ENCODE results near the gene HBG1. TPM values are rescaled to one million over a fixed set of nuclear protein-coding genes. Genes with fewer than 3 reads are reported as not detected.

Gene HBG1
- total and polyA plus RNA-seq, 8 donors = 3.5 to 2,797 (median 512) TPM; not detected in 2

DNA sequence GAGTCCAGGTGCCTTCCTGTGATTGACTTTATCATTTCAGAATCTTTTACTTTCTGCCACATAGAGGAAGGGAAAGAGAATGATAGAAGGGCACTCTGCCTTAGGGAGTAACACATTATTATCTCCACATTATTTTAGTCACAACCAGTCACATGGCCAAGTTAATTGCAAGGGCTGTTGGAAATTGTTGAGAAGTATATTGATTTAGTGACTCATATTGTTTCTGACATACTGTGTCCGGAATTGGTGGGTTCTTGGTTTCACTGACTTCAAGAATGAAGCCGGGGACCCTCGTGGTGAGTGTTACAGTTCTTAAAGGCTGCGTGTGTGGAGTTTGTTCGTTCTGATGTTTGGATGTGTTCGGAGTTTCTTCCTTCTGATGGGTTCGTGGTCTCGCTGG is 43.4 kb upstream of the HBG1 start:
- no peaks in the 10 kb centered on the region for H3K9me3 ChIP-seq
- intact Hi-C loops (cut with DNase I) = no loop called here
- H3K4me1 ChIP-seq = no peaks in the 10 kb centered on the region
- DNase-seq = no peak
- TF ChIP-seq CTCF (IDR thresholded peaks at IDR 0.05) = no peak
- no peaks in the 10 kb centered on the region for H3K36me3 ChIP-seq
- no peaks in the 10 kb centered on the region for H3K27me3 ChIP-seq
- H3K4me3 ChIP-seq = no peak overlapping the region
- no peak overlapping the region for H3K27ac ChIP-seq
- ATAC-seq = no peak

DNA sequence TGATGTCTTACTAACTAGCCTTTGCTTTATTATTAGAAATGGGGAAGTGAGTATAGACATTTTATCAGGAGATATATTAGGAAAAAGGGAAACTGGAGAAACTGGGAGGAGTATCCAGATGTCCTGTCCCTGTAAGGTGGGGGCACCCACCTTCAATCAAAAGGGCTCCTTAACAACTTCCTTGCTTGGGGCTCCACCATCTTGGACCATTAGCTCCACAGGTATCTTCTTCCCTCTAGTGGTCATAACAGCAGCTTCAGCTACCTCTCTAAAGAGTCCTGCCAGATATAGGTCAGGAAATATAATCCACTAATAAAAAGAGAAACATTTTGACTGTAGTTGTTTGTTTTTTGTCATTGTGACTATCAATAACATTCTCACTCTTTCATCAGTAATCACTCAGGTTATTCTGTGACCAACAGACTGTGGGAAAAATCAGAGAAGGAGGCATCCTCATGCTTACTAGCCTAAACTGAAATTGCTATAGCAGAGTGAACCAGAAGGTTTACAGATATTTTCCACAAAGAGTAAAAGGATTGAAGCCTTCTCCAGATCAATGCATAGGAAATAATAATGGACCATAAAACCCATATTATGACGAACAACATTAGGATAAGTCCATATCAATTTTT is 41.7 kb upstream of the HBG1 start:
- Histone ChIP-seq H3K4me1 (no peaks in the 10 kb centered on the region), H3K27me3 (no peaks in the 10 kb centered on the region), H3K4me3 (no peak overlapping the region), H3K9me3 (no peaks in the 10 kb centered on the region), H3K36me3 (no peaks in the 10 kb centered on the region), H3K27ac (no peak overlapping the region)
- TF ChIP-seq CTCF (IDR thresholded peaks at IDR 0.05) = no peak
- DNase-seq (no peak), ATAC-seq (no peak)
- intact Hi-C loops (cut with DNase I) = no loop called here

GRCh38 chr11:5290106-5290505 is 40.4 kb upstream of the HBG1 start:
- TF ChIP-seq CTCF (IDR thresholded peaks at IDR 0.05) = no peak
- no peaks in the 10 kb centered on the region for H3K36me3 ChIP-seq
- H3K9me3 ChIP-seq = no peaks in the 10 kb centered on the region
- no peaks in the 10 kb centered on the region for H3K27me3 ChIP-seq
- ATAC-seq = no peak
- H3K4me3 ChIP-seq = no peak overlapping the region
- H3K4me1 ChIP-seq = no peaks in the 10 kb centered on the region
- no peak for DNase-seq
- no peak overlapping the region for H3K27ac ChIP-seq
- intact Hi-C loops (cut with DNase I) = no loop called here

DNA sequence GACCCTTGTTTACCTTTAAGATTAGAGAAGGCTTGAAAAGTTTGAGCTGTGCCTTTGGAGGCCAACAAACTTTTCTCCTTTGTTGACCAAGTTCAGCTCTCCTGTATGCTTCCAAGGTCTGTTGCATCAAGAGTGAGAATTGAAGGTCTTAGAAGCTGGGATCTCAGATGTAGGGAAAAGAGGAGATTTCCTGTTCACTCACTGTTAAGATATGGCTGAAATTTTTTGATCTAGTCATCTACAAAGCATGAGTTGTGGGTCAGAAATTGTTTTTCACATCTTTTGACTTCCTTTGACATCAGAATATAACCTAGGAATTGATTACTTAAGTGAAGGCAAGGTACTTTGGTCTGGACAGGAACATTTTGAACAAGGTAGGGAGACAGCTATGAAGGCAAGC is 40.0 kb upstream of the HBG1 start:
- TF ChIP-seq CTCF (IDR thresholded peaks at IDR 0.05) = no peak
- ATAC-seq = no peak

GRCh38 chr11:5288906-5289550 is 39.4 kb upstream of the HBG1 start:
- ATAC-seq (no peak), DNase-seq (no peak)
- Histone ChIP-seq H3K4me1 (no peaks in the 10 kb centered on the region), H3K27me3 (no peaks in the 10 kb centered on the region), H3K9me3 (no peaks in the 10 kb centered on the region), H3K27ac (no peak overlapping the region), H3K4me3 (no peak overlapping the region), H3K36me3 (no peaks in the 10 kb centered on the region)
- no peak for TF ChIP-seq CTCF (IDR thresholded peaks at IDR 0.05)
- intact Hi-C loops (cut with DNase I) = no loop called here

More for the DNA sequence above, 40.0 kb upstream of the HBG1 start:
- intact Hi-C loops (cut with DNase I) = no loop called here
- no peak overlapping the region for H3K27ac ChIP-seq
- H3K27me3 ChIP-seq = no peaks in the 10 kb centered on the region
- H3K9me3 ChIP-seq = no peaks in the 10 kb centered on the region
- no peaks in the 10 kb centered on the region for H3K4me1 ChIP-seq
- DNase-seq = no peak
- no peaks in the 10 kb centered on the region for H3K36me3 ChIP-seq
- H3K4me3 ChIP-seq = no peak overlapping the region

Measured in left lung (tissue), 10 donors.